SK-N-SH (cell line): ENCODE measurements around the gene SETDB2. TPM values are rescaled to one million over a fixed set of nuclear protein-coding genes. Genes with fewer than 3 reads are reported as not detected.

Source experiments
- CTCF ChIA-PET: fragments of 300-600, 350-600 bp; formaldehyde crosslinking; extraction: SDS; loops from one replicate; lab custom pipeline; 2021; lab: Yijun Ruan, JAX
- POLR2A ChIA-PET: fragments of 350-600 bp; sonication (Branson Sonifier 250); formaldehyde crosslinking; extraction: SDS; loops from one replicate; lab custom pipeline; 2020; ENCODE audit warnings: antibody characterized with exemption, inconsistent platforms; lab: Yijun Ruan, JAX
- DNase-seq: peaks from one replicate; pipeline ENCODE4 v3.0.0; 2012
- H2AFZ ChIP-seq: fragments of 200-600 bp; sonication (generic); 2 replicates; pipeline ENCODE4 v1.8.1; 2016; ENCODE audit warnings: antibody characterized with exemption, mild to moderate bottlenecking, low read depth
- H3F3A ChIP-seq: fragments of 200-600 bp; sonication (generic); replicated peaks from 2 replicates; pipeline ENCODE3; 2016; ENCODE audit warnings: antibody characterized with exemption, mild to moderate bottlenecking; ENCODE audit not compliant: insufficient read depth
- H3K27ac ChIP-seq, 2 experiments: fragments of 200-500 bp in 1 of 2; fragments of 200-600 bp in 1 of 2; sonication (Bioruptor generic) in 1 of 2; sonication (generic), shearing (Covaris generic) in 1 of 2; 2 replicates each; pipeline versions ENCODE4 v1.5.1 to v1.6.1; 2014 to 2016; ENCODE audit warnings: low read depth in 2 of 2, inconsistent platforms in 1 of 2, low read length in 1 of 2, mild to moderate bottlenecking in 1 of 2, mixed read lengths in 1 of 2
- H3K27me3 ChIP-seq: fragments of 200-600 bp; sonication (generic), shearing (Covaris generic); 2 replicates; pipeline ENCODE4 v1.6.1; 2016; ENCODE audit warnings: mixed run types; ENCODE audit not compliant: insufficient read depth
- H3K36me3 ChIP-seq, 2 experiments: fragments of 200-500 bp in 1 of 2; fragments of 200-600 bp in 1 of 2; sonication (Bioruptor generic) in 1 of 2; sonication (generic) in 1 of 2; replicated peaks in 1 of 2; 2 replicates each; pipeline versions ENCODE3 to v1.5.1; 2014 to 2016; ENCODE audit warnings: low read length in 1 of 2, mild to moderate bottlenecking in 1 of 2; ENCODE audit not compliant: insufficient read depth in 2 of 2, control insufficient read depth in 1 of 2
- H3K4me1 ChIP-seq, 2 experiments: fragments of 200-500 bp in 1 of 2; fragments of 200-600 bp in 1 of 2; sonication (Bioruptor generic) in 1 of 2; sonication (generic), shearing (Covaris generic) in 1 of 2; 2 replicates each; pipeline versions ENCODE4 v1.5.1 to v1.6.1; 2014 to 2016; ENCODE audit warnings: low read depth in 1 of 2, low read length in 1 of 2, mixed run types in 1 of 2; ENCODE audit not compliant: insufficient read depth in 2 of 2, control insufficient read depth in 1 of 2
- H3K4me2 ChIP-seq: fragments of 200-600 bp; sonication (generic), shearing (Covaris generic); 2 replicates; pipeline ENCODE4 v1.6.1; 2017; ENCODE audit warnings: mixed run types
- H3K4me3 ChIP-seq, 2 experiments: fragments of 200-500 bp in 1 of 2; fragments of 200-600 bp in 1 of 2; sonication (Bioruptor generic) in 1 of 2; sonication (generic), shearing (Covaris generic) in 1 of 2; 2 replicates each; pipeline versions ENCODE4 v1.5.1 to v1.8.1; 2014 to 2016; ENCODE audit warnings: low read depth in 2 of 2, inconsistent platforms in 1 of 2, low read length in 1 of 2, mild to moderate bottlenecking in 1 of 2, mixed read lengths in 1 of 2, moderate library complexity in 1 of 2
- H3K79me2 ChIP-seq: fragments of 200-600 bp; sonication (generic); 2 replicates; pipeline ENCODE4 v1.8.1; 2017; ENCODE audit warnings: mild to moderate bottlenecking; ENCODE audit not compliant: insufficient read depth
- H3K9ac ChIP-seq: fragments of 200-600 bp; sonication (generic); 2 replicates; pipeline ENCODE4 v1.6.1; 2017; ENCODE audit warnings: mixed run types
- H3K9me2 ChIP-seq: fragments of 200-600 bp; sonication (generic); 2 replicates; pipeline ENCODE4 v1.6.1; 2017; ENCODE audit warnings: mixed run types
- H3K9me3 ChIP-seq: fragments of 200-600 bp; sonication (generic); 2 replicates; pipeline ENCODE4 v1.6.1; 2017; ENCODE audit warnings: mixed run types, mild to moderate bottlenecking, moderate library complexity
- H4K20me1 ChIP-seq: fragments of 200-600 bp; sonication (generic); 2 replicates; pipeline ENCODE4 v1.6.1; 2017; ENCODE audit warnings: mild to moderate bottlenecking, mixed run types; ENCODE audit not compliant: insufficient read depth
- CHD2 ChIP-seq: fragments of 150-350 bp; IDR thresholded peaks from 2 replicates; pipeline ENCODE4 v1.6.1; 2018; ENCODE audit warnings: low read length; ENCODE audit not compliant: partially characterized antibody
- EZH2phosphoT487 ChIP-seq: fragments of 200-600 bp; sonication (generic); IDR thresholded peaks from 2 replicates; pipeline ENCODE4 v1.6.1; 2017; ENCODE audit warnings: low read depth, mixed run types, mild to moderate bottlenecking, antibody characterized with exemption, moderate library complexity, borderline replicate concordance
- FOXJ3 ChIP-seq: sonication (generic); formaldehyde crosslinking; IDR thresholded peaks from 2 replicates; pipeline ENCODE4 v1.5.1; 2020; ENCODE audit warnings: mild to moderate bottlenecking, missing genetic modification reagents
- MAX ChIP-seq: IDR thresholded peaks from 2 replicates; pipeline ENCODE4 v1.4.0; 2012; ENCODE audit warnings: low read depth
- NFIC ChIP-seq: IDR thresholded peaks from 2 replicates; pipeline ENCODE4 v1.4.0; 2012; ENCODE audit warnings: borderline replicate concordance
- PBX3 ChIP-seq: IDR thresholded peaks from 2 replicates; pipeline ENCODE4; 2012
- POLR2AphosphoS5 ChIP-seq: IDR thresholded peaks from 2 replicates; pipeline ENCODE4 v1.6.1; 2012; ENCODE audit warnings: low read depth, low read length
- RAD21 ChIP-seq: IDR thresholded peaks from 2 replicates; pipeline ENCODE4 v1.6.1; 2012; ENCODE audit warnings: mild to moderate bottlenecking, low read length
- REST ChIP-seq: IDR thresholded peaks from 2 replicates; pipeline ENCODE4 v1.6.1; 2012; ENCODE audit warnings: mild to moderate bottlenecking, low read depth, low read length, moderate library complexity
- RFX5 ChIP-seq: IDR thresholded peaks from 2 replicates; pipeline ENCODE4 v1.6.1; 2012; ENCODE audit warnings: mild to moderate bottlenecking, improper control_type of control experiment, low read length
- RXRA ChIP-seq: IDR thresholded peaks from 2 replicates; pipeline ENCODE4 v1.4.0; 2012; ENCODE audit warnings: low read depth, mild to moderate bottlenecking, borderline replicate concordance
- TAF1 ChIP-seq: IDR thresholded peaks from 2 replicates; pipeline ENCODE4 v1.6.1; 2012; ENCODE audit warnings: low read depth, mild to moderate bottlenecking, low read length, moderate library complexity, borderline replicate concordance
- TEAD4 ChIP-seq: IDR thresholded peaks from 2 replicates; pipeline ENCODE4 v1.4.0; 2012; ENCODE audit warnings: mild to moderate bottlenecking, borderline replicate concordance; ENCODE audit not compliant: insufficient read depth
- USF2 ChIP-seq: fragments of 150-350 bp; IDR thresholded peaks from 2 replicates; pipeline ENCODE4 v1.6.1; 2017; ENCODE audit warnings: antibody characterized with exemption, low read length, low read depth, borderline replicate concordance
- YY1 ChIP-seq: IDR thresholded peaks from 2 replicates; pipeline ENCODE4 v1.4.0; 2012; ENCODE audit warnings: low read depth, mild to moderate bottlenecking
- ZBTB33 ChIP-seq: IDR thresholded peaks from 2 replicates; pipeline ENCODE4 v1.4.0; 2012; ENCODE audit warnings: low read depth, borderline replicate concordance
- polyA plus RNA-seq, 3 experiments: library from polyadenylated mRNA; depleted of rRNA; stranded (reverse); fragments of >200 nt; gene quantifications; 2 replicates each; pipeline ENCODE4 v1.2.3, GENCODE V29; 2012

SETDB2 gene
- polyA plus RNA-seq, 1 of the 3 experiments (the other 2 are of a cell fraction), result 1.9 TPM

GRCh38 chr13:49532593-49532992, 88.5 kb downstream of the SETDB2 start (continued):
- no peak for TF ChIP-seq TEAD4
- no peak for TF ChIP-seq EZH2phosphoT487
- TF ChIP-seq NFIC, result no peak
- no peak for TF ChIP-seq TAF1
- TF ChIP-seq FOXJ3 (CRISPR knock-in tag), result no peak

GRCh38 chr13:49533011-49533410, 88.9 kb downstream of the SETDB2 start:
- no peaks in the 10 kb centered on the region for H3K79me2 ChIP-seq
- H3K4me2 ChIP-seq, result no peak overlapping the region
- TF ChIP-seq CHD2, result no peak
- no peak for TF ChIP-seq POLR2AphosphoS5
- TF ChIP-seq EZH2phosphoT487, result no peak
- TF ChIP-seq RAD21, result no peak
- no peak for TF ChIP-seq TAF1
- no peak for TF ChIP-seq ZBTB33
- no peak for TF ChIP-seq USF2
- TF ChIP-seq FOXJ3 (CRISPR knock-in tag), result no peak
- TF ChIP-seq RXRA, result no peak
- TF ChIP-seq REST, result no peak
- no peak for TF ChIP-seq MAX
- TF ChIP-seq PBX3, result no peak
- no peak for TF ChIP-seq RFX5
- no peak for TF ChIP-seq YY1
- CTCF ChIA-PET, result no interaction called here
- H2AFZ ChIP-seq, result no peak overlapping the region
- no peak overlapping the region for H3K4me3 ChIP-seq
- POLR2A ChIA-PET, result no interaction called here
- H3K27ac ChIP-seq, result no peak overlapping the region
- H3K36me3 ChIP-seq, result peaks cover 38 to 46% of the 10 kb centered on the region in 2 experiments
- H3F3A ChIP-seq, result no peaks in the 10 kb centered on the region
- no peaks in the 10 kb centered on the region for H3K9me3 ChIP-seq
- no peaks in the 10 kb centered on the region for H3K4me1 ChIP-seq
- DNase-seq, result no peak
- H3K9me2 ChIP-seq, result no peaks in the 10 kb centered on the region
- no peaks in the 10 kb centered on the region for H4K20me1 ChIP-seq
- H3K27me3 ChIP-seq, result no peaks in the 10 kb centered on the region
- H3K9ac ChIP-seq, result no peak overlapping the region
